MM.1S (cell line): ENCODE data around the gene PARP11.

Experiments
- DNase-seq: peaks from one replicate; pipeline ENCODE4 v3.0.0-alpha.2; 2015
- H2AFZ ChIP-seq: fragments of 300-600 bp; sonication (generic); 2 replicates; pipeline ENCODE4 v1.6.0; 2016; ENCODE audit warnings: antibody characterized with exemption, low read length
- H3F3A ChIP-seq: fragments of 300-600 bp; sonication (generic); 2 replicates; pipeline ENCODE4 v1.6.1; 2016; ENCODE audit warnings: mild to moderate bottlenecking, antibody characterized with exemption, low read length, moderate library complexity, mixed read lengths; ENCODE audit not compliant: insufficient read depth
- H3K27ac ChIP-seq: fragments of 300-600 bp; sonication (generic); 2 replicates; pipeline ENCODE4 v1.5.1; 2016; ENCODE audit warnings: mild to moderate bottlenecking, low read length
- H3K27me3 ChIP-seq: fragments of 300-600 bp; sonication (generic); replicated peaks from 2 replicates; pipeline ENCODE4 v1.6.0; 2016; ENCODE audit warnings: low read length; ENCODE audit not compliant: insufficient read depth
- H3K36me3 ChIP-seq: fragments of 300-600 bp; sonication (generic); replicated peaks from 2 replicates; pipeline ENCODE4 v1.6.1; 2016; ENCODE audit warnings: mild to moderate bottlenecking, low read length, mixed read lengths; ENCODE audit not compliant: insufficient read depth
- H3K4me1 ChIP-seq: fragments of 300-600 bp; sonication (generic); 2 replicates; pipeline ENCODE4 v1.6.1; 2016; ENCODE audit warnings: low read length, mixed read lengths
- H3K4me2 ChIP-seq: fragments of 300-600 bp; sonication (generic); 2 replicates; pipeline ENCODE4 v1.6.0; 2016; ENCODE audit warnings: low read depth, low read length
- H3K4me3 ChIP-seq: fragments of 300-600 bp; sonication (generic); 2 replicates; pipeline ENCODE4 v1.5.1; 2016; ENCODE audit warnings: low read length, mixed read lengths
- H3K79me2 ChIP-seq: fragments of 300-600 bp; sonication (generic); 2 replicates; pipeline ENCODE4 v1.6.1; 2016; ENCODE audit warnings: mixed run types, low read length, mixed read lengths
- H3K9ac ChIP-seq: fragments of 300-600 bp; sonication (generic); 2 replicates; pipeline ENCODE4 v1.6.1; 2016; ENCODE audit warnings: low read length, mixed read lengths
- H3K9me2 ChIP-seq: fragments of 300-600 bp; sonication (generic); replicated peaks from 2 replicates; pipeline ENCODE4 v1.6.1; 2016; ENCODE audit warnings: mild to moderate bottlenecking, low read length, mixed read lengths; ENCODE audit not compliant: insufficient read depth
- H3K9me3 ChIP-seq: fragments of 300-600 bp; sonication (generic); replicated peaks from 2 replicates; pipeline ENCODE4 v1.6.1; 2016; ENCODE audit warnings: mild to moderate bottlenecking, low read length, mixed read lengths; ENCODE audit not compliant: insufficient read depth
- H4K20me1 ChIP-seq: fragments of 300-600 bp; sonication (generic); 2 replicates; pipeline ENCODE4 v1.6.1; 2016; ENCODE audit warnings: mild to moderate bottlenecking, low read length, moderate library complexity, mixed read lengths; ENCODE audit not compliant: insufficient read depth
- EZH2 ChIP-seq: fragments of 300-600 bp; sonication (generic); optimal IDR thresholded peaks from 2 replicates; pipeline ENCODE3; 2017; ENCODE audit warnings: low read depth, mild to moderate bottlenecking, antibody characterized with exemption, low read length, mixed read lengths
- EZH2phosphoT487 ChIP-seq: fragments of 300-600 bp; sonication (generic); IDR thresholded peaks from 2 replicates; pipeline ENCODE4 v1.6.1; 2018; ENCODE audit warnings: antibody characterized with exemption, low read length
- TF ChIP-seq, protein P1 (sequence below): fragments of 300-600 bp; sonication (generic); IDR thresholded peaks from 2 replicates; pipeline ENCODE4 v1.5.1; 2016; ENCODE audit warnings: antibody characterized with exemption, low read length, mixed read lengths

The PARP11 gene

DNA sequence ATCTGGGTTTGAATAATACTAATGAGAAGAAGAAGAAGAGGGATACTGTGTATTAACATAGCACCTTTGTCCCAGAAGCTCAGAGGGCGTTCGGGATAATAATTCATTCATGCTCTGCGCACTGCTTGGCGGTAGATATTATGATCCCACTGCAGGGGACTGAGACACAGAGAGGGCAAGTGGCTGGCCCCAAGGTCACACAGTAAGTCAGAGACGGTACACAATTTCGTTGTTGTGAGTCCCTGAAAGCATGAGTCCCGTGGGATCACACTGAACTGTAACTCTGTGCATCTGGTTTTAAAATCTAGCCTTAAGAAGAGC, 47.9 kb upstream of the PARP11 start:
- Histone ChIP-seq H3K4me1 (no peaks in the 10 kb centered on the region), H3K9ac (no peak overlapping the region), H3K36me3 (no peaks in the 10 kb centered on the region), H2AFZ (no peak overlapping the region), H3K9me2 (no peaks in the 10 kb centered on the region), H3K4me2 (no peak overlapping the region), H3K27ac (no peak overlapping the region), H3K27me3 (no peaks in the 10 kb centered on the region; the same call in 1 of the 2 replicates), H3K79me2 (no peaks in the 10 kb centered on the region), H3F3A (no peaks in the 10 kb centered on the region), H3K9me3 (no peaks in the 10 kb centered on the region), H4K20me1 (no peaks in the 10 kb centered on the region), H3K4me3 (no peak overlapping the region)
- DNase-seq = no peak
- TF ChIP-seq EZH2 (no peak), EZH2phosphoT487 (no peak)
- TF ChIP-seq, protein P1, sequence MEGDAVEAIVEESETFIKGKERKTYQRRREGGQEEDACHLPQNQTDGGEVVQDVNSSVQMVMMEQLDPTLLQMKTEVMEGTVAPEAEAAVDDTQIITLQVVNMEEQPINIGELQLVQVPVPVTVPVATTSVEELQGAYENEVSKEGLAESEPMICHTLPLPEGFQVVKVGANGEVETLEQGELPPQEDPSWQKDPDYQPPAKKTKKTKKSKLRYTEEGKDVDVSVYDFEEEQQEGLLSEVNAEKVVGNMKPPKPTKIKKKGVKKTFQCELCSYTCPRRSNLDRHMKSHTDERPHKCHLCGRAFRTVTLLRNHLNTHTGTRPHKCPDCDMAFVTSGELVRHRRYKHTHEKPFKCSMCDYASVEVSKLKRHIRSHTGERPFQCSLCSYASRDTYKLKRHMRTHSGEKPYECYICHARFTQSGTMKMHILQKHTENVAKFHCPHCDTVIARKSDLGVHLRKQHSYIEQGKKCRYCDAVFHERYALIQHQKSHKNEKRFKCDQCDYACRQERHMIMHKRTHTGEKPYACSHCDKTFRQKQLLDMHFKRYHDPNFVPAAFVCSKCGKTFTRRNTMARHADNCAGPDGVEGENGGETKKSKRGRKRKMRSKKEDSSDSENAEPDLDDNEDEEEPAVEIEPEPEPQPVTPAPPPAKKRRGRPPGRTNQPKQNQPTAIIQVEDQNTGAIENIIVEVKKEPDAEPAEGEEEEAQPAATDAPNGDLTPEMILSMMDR = no peak

DNA sequence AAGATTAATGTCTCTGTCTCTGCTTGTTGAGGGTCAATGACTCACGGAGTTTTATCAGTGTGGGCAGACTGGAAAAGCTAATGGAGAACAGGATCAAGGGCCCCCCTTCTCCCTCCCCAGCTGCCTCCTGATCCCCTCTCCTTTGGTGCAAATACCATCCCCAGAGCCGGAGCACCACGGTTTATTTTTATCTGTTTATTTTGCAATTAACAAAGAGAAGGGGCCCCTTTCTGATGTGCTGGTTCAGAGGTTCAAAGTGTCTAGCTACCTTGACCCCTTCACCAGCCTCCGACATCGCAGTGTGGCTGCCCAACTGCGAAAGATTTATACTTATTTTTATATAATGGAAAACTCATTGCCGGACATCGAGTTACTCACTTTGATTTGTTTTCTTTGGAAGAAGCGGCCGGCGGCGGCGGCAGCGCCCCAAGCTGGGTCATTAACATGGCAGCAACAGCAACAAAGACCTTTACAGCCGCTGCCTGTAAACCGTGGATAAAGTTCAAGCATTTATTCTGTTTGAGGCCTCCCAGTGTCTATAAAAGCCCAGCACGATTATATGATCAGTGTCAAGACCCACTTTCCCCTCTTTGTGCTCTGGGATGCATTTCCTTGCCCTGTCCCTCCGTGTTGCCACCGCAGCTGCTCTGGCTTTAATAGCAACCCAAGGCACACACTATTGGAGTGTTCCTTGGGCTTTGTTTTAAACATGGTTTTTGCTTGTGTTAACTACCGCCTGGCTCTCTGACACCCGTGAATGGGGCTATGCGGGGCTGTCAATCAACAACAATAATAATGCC, 47.4 kb upstream of the PARP11 start:
- Histone ChIP-seq H4K20me1 (no peaks in the 10 kb centered on the region), H3K27me3 (no peaks in the 10 kb centered on the region; the same call in 1 of the 2 replicates), H3K9me3 (no peaks in the 10 kb centered on the region), H3K27ac (no peak overlapping the region), H3K36me3 (no peaks in the 10 kb centered on the region), H3K9ac (no peak overlapping the region), H3K79me2 (no peaks in the 10 kb centered on the region), H2AFZ (no peak overlapping the region), H3K9me2 (no peaks in the 10 kb centered on the region), H3F3A (no peaks in the 10 kb centered on the region), H3K4me3 (no peak overlapping the region), H3K4me1 (no peaks in the 10 kb centered on the region), H3K4me2 (no peak overlapping the region)
- no peak for DNase-seq
- TF ChIP-seq, protein P1 = no peak
- no peak for TF ChIP-seq EZH2
- no peak for TF ChIP-seq EZH2phosphoT487

DNA sequence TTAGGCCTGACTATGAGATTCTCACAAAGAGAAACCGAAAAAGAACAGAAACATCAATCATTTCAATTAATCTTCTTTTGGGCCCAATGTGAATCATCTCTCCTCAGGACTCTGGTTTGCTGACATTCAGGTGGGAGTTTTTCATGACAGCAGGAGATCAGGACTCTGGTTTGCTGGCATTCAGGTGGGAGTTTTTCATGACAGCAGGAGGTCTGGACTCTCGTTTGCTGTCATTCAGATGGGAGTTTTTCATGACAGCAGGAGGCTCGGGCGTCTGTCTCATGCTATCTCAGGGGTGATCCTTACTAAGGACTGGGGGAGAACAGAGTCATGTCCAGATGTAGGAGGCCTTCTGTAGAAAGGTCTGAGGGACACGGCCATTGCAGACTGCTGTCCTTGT, 40.1 kb upstream of the PARP11 start:
- no peaks in the 10 kb centered on the region for H4K20me1 ChIP-seq
- no peaks in the 10 kb centered on the region for H3K36me3 ChIP-seq
- H3K27ac ChIP-seq = no peak overlapping the region
- no peaks in the 10 kb centered on the region for H3K9me3 ChIP-seq
- TF ChIP-seq EZH2 (no peak), EZH2phosphoT487 (no peak)
- TF ChIP-seq, protein P1 = no peak
- H3K4me1 ChIP-seq = no peaks in the 10 kb centered on the region
- H3K4me3 ChIP-seq = no peak overlapping the region
- no peak for DNase-seq
- no peaks in the 10 kb centered on the region for H3F3A ChIP-seq
- no peaks in the 10 kb centered on the region for H3K27me3 ChIP-seq
- no peak overlapping the region for H3K9ac ChIP-seq
- H3K4me2 ChIP-seq = no peak overlapping the region
- no peak overlapping the region for H2AFZ ChIP-seq
- H3K9me2 ChIP-seq = no peaks in the 10 kb centered on the region
- H3K79me2 ChIP-seq = no peaks in the 10 kb centered on the region
